Activated gamma-delta T cell (primary cell): Measurements from ENCODE around the gene OBI1.

Experiments used
- DNase-seq: peaks from one replicate; lab custom pipeline; 2025; lab: John Stamatoyannopoulos, UW
- total RNA-seq, 2 donors: gene quantifications; one replicate each; lab custom pipeline; 2026; lab: John Stamatoyannopoulos, UW

The OBI1 gene
- 45.7 to 49.9 reads per million in 2 donors for total RNA-seq

- peak; percentile 89 for DNase-seq
Measured at GRCh38 chr13:78658630-78659449, at the start of gene OBI1. Gene OBI1 (minus strand): TSS chr13:78659155. CDS start chr13:78659120, 35 bp downstream.

- DNase-seq, result no peak
Measured at GRCh38 chr13:78701383-78701782, 42.4 kb upstream of the OBI1 start.

- DNase-seq, result no peak
Measured at GRCh38 chr13:78700121-78700910, 41.4 kb upstream of the OBI1 start.

GRCh38 chr13:78689011-78689410 lies 30.1 kb upstream of the OBI1 start:
- no peak for DNase-seq

- DNase-seq, result no peak
Measured at GRCh38 chr13:78686461-78686860, 27.5 kb upstream of the OBI1 start.

GRCh38 chr13:78680576-78681350 lies 21.8 kb upstream of the OBI1 start:
- no peak for DNase-seq

- no peak for DNase-seq
Measured at GRCh38 chr13:78680115-78680561, 21.2 kb upstream of the OBI1 start.

- no peak for DNase-seq
Measured at GRCh38 chr13:78679329-78679728, 20.4 kb upstream of the OBI1 start.

GRCh38 chr13:78675112-78675511 lies 16.2 kb upstream of the OBI1 start:
- no peak for DNase-seq

GRCh38 chr13:78674638-78675037 lies 15.7 kb upstream of the OBI1 start:
- no peak for DNase-seq

- no peak for DNase-seq
Measured at GRCh38 chr13:78662467-78662866, 3.5 kb upstream of the OBI1 start.

- DNase-seq, result no peak
Measured at GRCh38 chr13:78660495-78660857, 1.5 kb upstream of the OBI1 start.

GRCh38 chr13:78659732-78660494 lies 958 bp upstream of the OBI1 start:
- DNase-seq, result no peak

- no peak for DNase-seq
Measured at GRCh38 chr13:78659450-78659730, 435 bp upstream of the OBI1 start.

GRCh38 chr13:78657699-78658629 lies 991 bp downstream of the OBI1 start:
- DNase-seq, result no peak

GRCh38 chr13:78655906-78656305 lies 3.0 kb downstream of the OBI1 start:
- DNase-seq, result no peak

- no peak for DNase-seq
Measured at GRCh38 chr13:78655007-78655406, 3.9 kb downstream of the OBI1 start.

GRCh38 chr13:78652651-78653050 lies 6.3 kb downstream of the OBI1 start:
- DNase-seq, result no peak

GRCh38 chr13:78650717-78651083 lies 8.3 kb downstream of the OBI1 start:
- no peak for DNase-seq

GRCh38 chr13:78649997-78650716 lies 8.8 kb downstream of the OBI1 start:
- DNase-seq, result no peak
